22Rv1 (cell line): ENCODE measurements around the gene TXLNB.

ENCODE experiments used
- CTCF ChIP-seq: fragments of 450-650 bp; IDR thresholded peaks from 2 replicates; pipeline ENCODE4 v1.5.1; 2017; ENCODE audit warnings: mild to moderate bottlenecking
- ZFX ChIP-seq: fragments of 450-650 bp; IDR thresholded peaks from 2 replicates; pipeline ENCODE4 v1.6.1; 2017; ENCODE audit warnings: antibody characterized with exemption, borderline replicate concordance

GRCh38 chr6:139277587-139277986 lies 14.2 kb downstream of the TXLNB start:
- no peak for TF ChIP-seq CTCF
- no peak for TF ChIP-seq ZFX
